ENCODE results near the gene RNASE8.
A peak's percentile ranks its signal among the peaks of the same experiment; 100 is the strongest.

GRCh38 chr14:21020977-21021545 lies 36.6 kb upstream of the RNASE8 start:
- no peak for TF ChIP-seq POLR2A (IDR thresholded peaks at IDR 0.05)
- TF ChIP-seq, protein P1, sequence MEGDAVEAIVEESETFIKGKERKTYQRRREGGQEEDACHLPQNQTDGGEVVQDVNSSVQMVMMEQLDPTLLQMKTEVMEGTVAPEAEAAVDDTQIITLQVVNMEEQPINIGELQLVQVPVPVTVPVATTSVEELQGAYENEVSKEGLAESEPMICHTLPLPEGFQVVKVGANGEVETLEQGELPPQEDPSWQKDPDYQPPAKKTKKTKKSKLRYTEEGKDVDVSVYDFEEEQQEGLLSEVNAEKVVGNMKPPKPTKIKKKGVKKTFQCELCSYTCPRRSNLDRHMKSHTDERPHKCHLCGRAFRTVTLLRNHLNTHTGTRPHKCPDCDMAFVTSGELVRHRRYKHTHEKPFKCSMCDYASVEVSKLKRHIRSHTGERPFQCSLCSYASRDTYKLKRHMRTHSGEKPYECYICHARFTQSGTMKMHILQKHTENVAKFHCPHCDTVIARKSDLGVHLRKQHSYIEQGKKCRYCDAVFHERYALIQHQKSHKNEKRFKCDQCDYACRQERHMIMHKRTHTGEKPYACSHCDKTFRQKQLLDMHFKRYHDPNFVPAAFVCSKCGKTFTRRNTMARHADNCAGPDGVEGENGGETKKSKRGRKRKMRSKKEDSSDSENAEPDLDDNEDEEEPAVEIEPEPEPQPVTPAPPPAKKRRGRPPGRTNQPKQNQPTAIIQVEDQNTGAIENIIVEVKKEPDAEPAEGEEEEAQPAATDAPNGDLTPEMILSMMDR (IDR thresholded peaks at IDR 0.05), result no peak
- TF ChIP-seq POLR2AphosphoS5 (IDR thresholded peaks at IDR 0.05), result peak; percentile 80

Measured in prostate gland (tissue), 2 donors.